ENCODE measurements around the gene NHLH1. TPM values are rescaled to one million over a fixed set of nuclear protein-coding genes. Genes with fewer than 3 reads are reported as not detected.

The NHLH1 gene
- total and polyA plus RNA-seq, 3 donors from 2014 or later: 0.20 to 0.63 (median 0.37) TPM

GRCh38 chr1:160400646-160401486 is 34.0 kb downstream of the NHLH1 start:
- DNase-seq: no peak
- Histone ChIP-seq H3K9me3 (no peaks in the 10 kb centered on the region), H3K27ac (peak overlapping the region in 1 of 2 donors; percentile 10), H3K4me1 (peaks cover 11% of the 10 kb centered on the region), H3K36me3 (ENCODE audit: low read depth, missing control alignments) (no peaks in the 10 kb centered on the region), H3K27me3 (no peaks in the 10 kb centered on the region), H3K4me3 (peak overlapping the region; percentile 74 to 85)
- TF ChIP-seq CTCF (IDR thresholded peaks at IDR 0.05) (no peak), POLR2A (IDR thresholded peaks at IDR 0.05) (no peak)
- WGBS, 2 donors: 6% methylated on average over 43 to 55 of the region's 55 CpGs
- intact Hi-C loops (cut with DNase I; ENCODE audit: low total_unique reads): no loop called here

- intact Hi-C loops (cut with DNase I; ENCODE audit: low total_unique reads): no loop called here
- H3K27me3 ChIP-seq: no peaks in the 10 kb centered on the region
- no peak for DNase-seq
- TF ChIP-seq POLR2A (IDR thresholded peaks at IDR 0.05) (no peak), CTCF (IDR thresholded peaks at IDR 0.05) (no peak)
- no peaks in the 10 kb centered on the region for H3K9me3 ChIP-seq
- no peak overlapping the region for H3K27ac ChIP-seq
- H3K4me1 ChIP-seq: peaks cover 11% of the 10 kb centered on the region
- H3K36me3 ChIP-seq (ENCODE audit: low read depth, missing control alignments): no peaks in the 10 kb centered on the region
- WGBS, 2 donors: 42 to 52% methylated on average over 5 to 7 of the region's 7 CpGs
- H3K4me3 ChIP-seq: peak overlapping the region; percentile 74 to 85
Measured at GRCh38 chr1:160401487-160401805, 34.6 kb downstream of the NHLH1 start.

GRCh38 chr1:160402001-160402795 is 35.3 kb downstream of the NHLH1 start:
- 45 to 50% methylated on average over 9 of the region's 9 CpGs for WGBS, 2 donors
- intact Hi-C loops (cut with DNase I; ENCODE audit: low total_unique reads): no loop called here
- no peak for DNase-seq
- TF ChIP-seq POLR2A (IDR thresholded peaks at IDR 0.05) (no peak), CTCF (IDR thresholded peaks at IDR 0.05) (no peak)
- Histone ChIP-seq H3K9me3 (no peaks in the 10 kb centered on the region), H3K36me3 (ENCODE audit: low read depth, missing control alignments) (no peaks in the 10 kb centered on the region), H3K27me3 (no peaks in the 10 kb centered on the region), H3K4me3 (no peak overlapping the region), H3K4me1 (peaks cover 11% of the 10 kb centered on the region), H3K27ac (no peak overlapping the region)

- peaks cover 11% of the 10 kb centered on the region for H3K4me1 ChIP-seq
- H3K9me3 ChIP-seq: no peaks in the 10 kb centered on the region
- no peaks in the 10 kb centered on the region for H3K27me3 ChIP-seq
- no peak overlapping the region for H3K27ac ChIP-seq
- no peak for TF ChIP-seq CTCF (IDR thresholded peaks at IDR 0.05)
- no peak for TF ChIP-seq POLR2A (IDR thresholded peaks at IDR 0.05)
- H3K4me3 ChIP-seq: no peak overlapping the region
- 70 to 78% methylated on average over 3 of the region's 3 CpGs for WGBS, 2 donors
- intact Hi-C loops (cut with DNase I; ENCODE audit: low total_unique reads): no loop called here
- DNase-seq: no peak
- H3K36me3 ChIP-seq (ENCODE audit: low read depth, missing control alignments): no peaks in the 10 kb centered on the region
Measured at GRCh38 chr1:160403244-160403643, 36.4 kb downstream of the NHLH1 start.

Measured in testis (tissue), 3 donors.